Measurements from ENCODE around the gene EPB41L2. TPM values are rescaled to one million over a fixed set of nuclear protein-coding genes. Genes with fewer than 3 reads are reported as not detected.

The EPB41L2 gene
- total RNA-seq, 4 donors from 2014 or later: 45.3 to 102 (median 61.9) TPM

DNA sequence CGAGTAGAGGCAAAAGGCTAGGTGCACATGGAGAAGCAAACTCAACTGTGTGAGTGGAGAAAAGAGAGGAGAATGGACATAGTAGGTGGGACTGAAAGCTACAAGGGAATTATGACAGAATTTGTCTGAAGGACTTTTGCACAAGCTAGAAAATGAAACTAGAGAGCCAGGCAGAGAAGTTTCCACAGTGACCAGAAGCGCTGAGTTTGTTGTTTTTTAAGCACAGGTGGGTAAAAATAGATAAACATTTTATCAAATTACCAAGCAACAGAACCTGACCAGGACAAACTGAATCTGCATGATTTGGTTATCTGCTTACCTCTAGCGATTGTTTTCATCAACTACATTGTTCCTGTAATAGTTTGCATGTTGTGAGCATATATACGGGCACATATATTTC is 197.3 kb downstream of the EPB41L2 start:
- in situ Hi-C loops (cut with MboI; ENCODE audit: low pct_ligation_motif_present in 1 of 4, low pct_unique_long_range_greater_than_20kb in 1 of 4, low sequenced_read_pairs in 3 of 4): loop anchor here in 2 of 4 donors (25.0 kb wide), 1 partner anchor 553 kb away; no protein-coding TSS in a partner anchor
- Histone ChIP-seq H3K27me3 (no peaks in the 10 kb centered on the region), H3K4me1 (no peaks in the 10 kb centered on the region), H3K27ac (no peak overlapping the region), H3K36me3 (peaks cover 0 to 19% (median 4%) of the 10 kb centered on the region in 4 donors), H3K9me3 (no peaks in the 10 kb centered on the region), H3K4me3 (no peak overlapping the region)
- WGBS, 2 donors (ENCODE audit: low coverage in 1 of 2): 87 to 93% methylated on average over 4 of the region's 4 CpGs
- TF ChIP-seq EP300 (IDR thresholded peaks at IDR 0.05; ENCODE audit: low read depth): no peak
- TF ChIP-seq, protein P1, sequence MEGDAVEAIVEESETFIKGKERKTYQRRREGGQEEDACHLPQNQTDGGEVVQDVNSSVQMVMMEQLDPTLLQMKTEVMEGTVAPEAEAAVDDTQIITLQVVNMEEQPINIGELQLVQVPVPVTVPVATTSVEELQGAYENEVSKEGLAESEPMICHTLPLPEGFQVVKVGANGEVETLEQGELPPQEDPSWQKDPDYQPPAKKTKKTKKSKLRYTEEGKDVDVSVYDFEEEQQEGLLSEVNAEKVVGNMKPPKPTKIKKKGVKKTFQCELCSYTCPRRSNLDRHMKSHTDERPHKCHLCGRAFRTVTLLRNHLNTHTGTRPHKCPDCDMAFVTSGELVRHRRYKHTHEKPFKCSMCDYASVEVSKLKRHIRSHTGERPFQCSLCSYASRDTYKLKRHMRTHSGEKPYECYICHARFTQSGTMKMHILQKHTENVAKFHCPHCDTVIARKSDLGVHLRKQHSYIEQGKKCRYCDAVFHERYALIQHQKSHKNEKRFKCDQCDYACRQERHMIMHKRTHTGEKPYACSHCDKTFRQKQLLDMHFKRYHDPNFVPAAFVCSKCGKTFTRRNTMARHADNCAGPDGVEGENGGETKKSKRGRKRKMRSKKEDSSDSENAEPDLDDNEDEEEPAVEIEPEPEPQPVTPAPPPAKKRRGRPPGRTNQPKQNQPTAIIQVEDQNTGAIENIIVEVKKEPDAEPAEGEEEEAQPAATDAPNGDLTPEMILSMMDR (IDR thresholded peaks at IDR 0.05): no peak
- no peak for DNase-seq
- intact Hi-C loops (cut with DNase I; ENCODE audit: low total_unique reads): no loop called here

DNA sequence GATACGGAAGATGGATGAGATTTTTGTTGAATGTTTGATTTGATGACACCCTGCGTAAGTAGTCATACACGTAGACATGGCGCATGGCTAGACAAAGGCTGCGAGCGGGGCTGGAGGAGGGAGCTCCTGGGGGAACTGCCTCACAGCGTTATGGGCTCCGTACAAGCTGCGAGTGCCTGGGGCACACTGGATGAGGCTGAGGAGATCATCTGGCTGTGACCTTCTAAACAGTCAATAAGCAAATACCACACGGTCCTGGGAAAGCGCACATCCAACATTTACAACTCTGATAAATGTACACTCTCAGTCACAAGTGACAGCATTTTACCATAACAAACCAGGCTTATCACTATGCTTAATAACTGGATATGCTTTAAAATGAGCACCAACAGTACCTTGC is 198.7 kb downstream of the EPB41L2 start:
- Histone ChIP-seq H3K4me3 (no peak overlapping the region), H3K27me3 (no peaks in the 10 kb centered on the region), H3K36me3 (peaks cover 0 to 14% (median 4%) of the 10 kb centered on the region in 4 donors), H3K27ac (no peak overlapping the region), H3K9me3 (no peaks in the 10 kb centered on the region), H3K4me1 (peaks cover 0 to 3% (median 0%) of the 10 kb centered on the region in 4 donors)
- in situ Hi-C loops (cut with MboI; ENCODE audit: low pct_ligation_motif_present in 1 of 4, low pct_unique_long_range_greater_than_20kb in 1 of 4, low sequenced_read_pairs in 3 of 4): loop anchor here in 2 of 4 donors (25.0 kb wide), 1 partner anchor 552 kb away; no protein-coding TSS in a partner anchor
- no peak for TF ChIP-seq EP300 (IDR thresholded peaks at IDR 0.05; ENCODE audit: low read depth)
- no peak for TF ChIP-seq POLR2AphosphoS5 (IDR thresholded peaks at IDR 0.05)
- TF ChIP-seq, protein P1 (IDR thresholded peaks at IDR 0.05): no peak
- no peak for TF ChIP-seq POLR2A (IDR thresholded peaks at IDR 0.05)
- intact Hi-C loops (cut with DNase I; ENCODE audit: low total_unique reads): no loop called here
- 91 to 100% methylated on average over 1 to 11 of the region's 11 CpGs for WGBS, 2 donors (ENCODE audit: low coverage in 1 of 2)
- no peak for DNase-seq

DNA sequence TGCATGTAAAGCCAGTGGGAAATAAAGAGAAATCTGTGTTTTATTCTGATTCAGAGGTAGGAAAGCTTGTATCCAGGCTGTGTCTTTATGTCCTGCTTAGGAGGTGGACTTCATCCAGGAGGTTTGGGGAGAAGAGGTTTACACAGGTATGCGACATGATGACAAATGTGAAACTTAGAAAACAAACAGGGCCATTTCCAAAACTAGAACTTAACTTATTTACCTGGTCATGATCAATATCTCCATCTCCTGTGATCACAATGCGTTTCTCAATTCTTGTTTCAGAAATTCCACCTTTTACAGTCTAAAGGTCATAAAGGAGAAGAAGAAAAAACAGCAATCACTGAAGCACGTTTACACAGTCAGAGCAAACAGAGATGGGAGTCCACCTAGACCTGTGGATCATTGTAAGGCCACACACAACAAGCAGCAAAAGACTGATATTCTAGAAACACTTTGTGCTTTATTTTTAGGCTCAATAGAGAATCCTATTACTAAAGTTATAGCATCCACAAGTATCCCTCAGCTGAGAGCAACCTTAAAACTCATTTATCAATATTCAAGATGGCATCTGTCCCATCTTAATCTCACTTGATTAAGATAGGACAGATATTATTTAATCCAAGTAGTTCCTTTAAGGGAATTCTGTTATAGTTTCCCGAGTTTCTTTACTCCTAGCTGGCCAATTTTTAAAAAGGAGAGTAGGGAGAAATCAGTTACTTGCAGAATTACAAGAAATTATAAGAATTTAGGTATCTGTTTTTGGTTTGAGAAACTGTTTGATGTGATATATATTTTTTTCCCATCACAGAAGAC is 199.4 kb downstream of the EPB41L2 start:
- in situ Hi-C loops (cut with MboI; ENCODE audit: low pct_ligation_motif_present in 1 of 4, low pct_unique_long_range_greater_than_20kb in 1 of 4, low sequenced_read_pairs in 3 of 4) (loop anchor here in 2 of 4 donors (25.0 kb wide), 1 partner anchor 551 kb away; no protein-coding TSS in a partner anchor), intact Hi-C loops (cut with DNase I; ENCODE audit: low total_unique reads) (no loop called here)
- H3K4me1 ChIP-seq: peaks cover 0 to 8% (median 0%) of the 10 kb centered on the region in 4 donors
- H3K9me3 ChIP-seq: no peaks in the 10 kb centered on the region
- H3K27me3 ChIP-seq: no peaks in the 10 kb centered on the region
- H3K4me3 ChIP-seq: no peak overlapping the region
- TF ChIP-seq EP300 (IDR thresholded peaks at IDR 0.05; ENCODE audit: low read depth): no peak
- TF ChIP-seq POLR2A (IDR thresholded peaks at IDR 0.05): no peak
- no peak for TF ChIP-seq POLR2AphosphoS5 (IDR thresholded peaks at IDR 0.05)
- TF ChIP-seq, protein P1 (IDR thresholded peaks at IDR 0.05): no peak
- DNase-seq: no peak
- WGBS, 2 donors (ENCODE audit: low coverage in 1 of 2): 75 to 76% methylated on average over 4 of the region's 4 CpGs
- peaks cover 0 to 13% (median 4%) of the 10 kb centered on the region in 4 donors for H3K36me3 ChIP-seq
- no peak overlapping the region for H3K27ac ChIP-seq

DNA sequence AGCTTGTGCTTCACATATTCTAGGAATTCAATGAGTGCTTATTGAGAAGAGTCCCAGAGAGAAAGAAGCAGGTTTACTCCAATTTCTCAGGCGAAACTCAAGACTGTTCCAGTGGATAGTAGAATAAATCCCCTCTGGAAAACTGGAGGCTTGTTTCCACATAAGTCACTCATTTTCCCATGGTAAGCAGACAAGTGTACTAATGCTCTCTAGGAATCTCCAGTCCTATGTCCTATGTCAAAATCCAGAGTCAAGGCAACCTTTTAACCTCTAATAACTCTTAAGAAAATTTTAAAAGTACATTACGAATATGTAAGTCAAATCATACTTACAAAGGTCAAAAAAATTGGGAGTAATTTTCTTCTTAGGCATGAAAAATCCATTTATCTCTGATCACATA is 200.7 kb downstream of the EPB41L2 start:
- intact Hi-C loops (cut with DNase I; ENCODE audit: low total_unique reads) (no loop called here), in situ Hi-C loops (cut with MboI; ENCODE audit: low pct_ligation_motif_present in 1 of 4, low pct_unique_long_range_greater_than_20kb in 1 of 4, low sequenced_read_pairs in 3 of 4) (loop anchor here in 2 of 4 donors (25.0 kb wide), 1 partner anchor 550 kb away; no protein-coding TSS in a partner anchor)
- WGBS, 2 donors (ENCODE audit: low coverage in 1 of 2): 93 to 96% methylated on average over 2 of the region's 2 CpGs
- Histone ChIP-seq H3K27me3 (no peaks in the 10 kb centered on the region), H3K36me3 (peaks cover 0 to 13% (median 4%) of the 10 kb centered on the region in 4 donors), H3K4me1 (peaks cover 0 to 8% (median 0%) of the 10 kb centered on the region in 4 donors), H3K27ac (no peak overlapping the region), H3K9me3 (no peaks in the 10 kb centered on the region), H3K4me3 (no peak overlapping the region)
- DNase-seq: no peak
- TF ChIP-seq POLR2A (IDR thresholded peaks at IDR 0.05) (no peak), EP300 (IDR thresholded peaks at IDR 0.05; ENCODE audit: low read depth) (no peak), POLR2AphosphoS5 (IDR thresholded peaks at IDR 0.05) (no peak)
- TF ChIP-seq, protein P1 (IDR thresholded peaks at IDR 0.05): no peak
